ENCODE measurements around the gene GRID2. TPM values are rescaled to one million over a fixed set of nuclear protein-coding genes. Genes with fewer than 3 reads are reported as not detected.

GRID2 gene
- total and polyA plus RNA-seq, 10 of the 15 experiments (the other 5 are each of a cell fraction or from before 2014, with no cell fraction given) = not detected

DNA sequence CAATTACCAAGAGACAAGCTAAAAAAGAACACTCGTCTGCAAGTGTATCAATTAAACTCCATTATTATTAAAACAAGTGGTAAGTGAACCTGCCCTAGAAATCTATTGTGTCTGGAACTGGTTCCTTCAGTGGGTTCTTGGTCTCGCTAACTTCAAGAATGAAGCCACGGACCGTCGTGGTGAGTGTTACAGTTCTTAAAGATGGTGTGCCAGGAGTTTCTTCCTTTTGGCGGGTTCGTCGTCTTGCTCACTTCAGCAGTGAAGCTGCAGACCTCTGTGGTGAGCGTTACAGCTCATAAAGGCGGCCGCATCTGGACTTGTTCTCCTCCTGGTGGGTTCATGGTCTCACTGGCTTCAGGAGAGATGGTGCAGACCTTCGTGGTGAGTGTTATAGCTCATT is 231.8 kb downstream of the GRID2 start (continued):
- TF ChIP-seq BMI1 (IDR thresholded peaks at IDR 0.05; ENCODE audit: borderline replicate concordance) = no peak
- TF ChIP-seq, protein P1, sequence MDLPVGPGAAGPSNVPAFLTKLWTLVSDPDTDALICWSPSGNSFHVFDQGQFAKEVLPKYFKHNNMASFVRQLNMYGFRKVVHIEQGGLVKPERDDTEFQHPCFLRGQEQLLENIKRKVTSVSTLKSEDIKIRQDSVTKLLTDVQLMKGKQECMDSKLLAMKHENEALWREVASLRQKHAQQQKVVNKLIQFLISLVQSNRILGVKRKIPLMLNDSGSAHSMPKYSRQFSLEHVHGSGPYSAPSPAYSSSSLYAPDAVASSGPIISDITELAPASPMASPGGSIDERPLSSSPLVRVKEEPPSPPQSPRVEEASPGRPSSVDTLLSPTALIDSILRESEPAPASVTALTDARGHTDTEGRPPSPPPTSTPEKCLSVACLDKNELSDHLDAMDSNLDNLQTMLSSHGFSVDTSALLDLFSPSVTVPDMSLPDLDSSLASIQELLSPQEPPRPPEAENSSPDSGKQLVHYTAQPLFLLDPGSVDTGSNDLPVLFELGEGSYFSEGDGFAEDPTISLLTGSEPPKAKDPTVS (IDR thresholded peaks at IDR 0.05; ENCODE audit: low read depth, low read length) = no peak
- TF ChIP-seq ETV6 (conservative IDR thresholded peaks at IDR 0.05 in 1 of 2, IDR thresholded peaks at IDR 0.05 in 1 of 2; ENCODE audit: borderline replicate concordance in 1 of 2, low read depth in 1 of 2) = no peak
- TF ChIP-seq NFXL1 (IDR thresholded peaks at IDR 0.05; ENCODE audit: borderline replicate concordance) = no peak
- TF ChIP-seq, protein P2, sequence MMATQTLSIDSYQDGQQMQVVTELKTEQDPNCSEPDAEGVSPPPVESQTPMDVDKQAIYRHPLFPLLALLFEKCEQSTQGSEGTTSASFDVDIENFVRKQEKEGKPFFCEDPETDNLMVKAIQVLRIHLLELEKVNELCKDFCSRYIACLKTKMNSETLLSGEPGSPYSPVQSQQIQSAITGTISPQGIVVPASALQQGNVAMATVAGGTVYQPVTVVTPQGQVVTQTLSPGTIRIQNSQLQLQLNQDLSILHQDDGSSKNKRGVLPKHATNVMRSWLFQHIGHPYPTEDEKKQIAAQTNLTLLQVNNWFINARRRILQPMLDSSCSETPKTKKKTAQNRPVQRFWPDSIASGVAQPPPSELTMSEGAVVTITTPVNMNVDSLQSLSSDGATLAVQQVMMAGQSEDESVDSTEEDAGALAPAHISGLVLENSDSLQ (IDR thresholded peaks at IDR 0.05) = no peak
- TF ChIP-seq, protein P3, sequence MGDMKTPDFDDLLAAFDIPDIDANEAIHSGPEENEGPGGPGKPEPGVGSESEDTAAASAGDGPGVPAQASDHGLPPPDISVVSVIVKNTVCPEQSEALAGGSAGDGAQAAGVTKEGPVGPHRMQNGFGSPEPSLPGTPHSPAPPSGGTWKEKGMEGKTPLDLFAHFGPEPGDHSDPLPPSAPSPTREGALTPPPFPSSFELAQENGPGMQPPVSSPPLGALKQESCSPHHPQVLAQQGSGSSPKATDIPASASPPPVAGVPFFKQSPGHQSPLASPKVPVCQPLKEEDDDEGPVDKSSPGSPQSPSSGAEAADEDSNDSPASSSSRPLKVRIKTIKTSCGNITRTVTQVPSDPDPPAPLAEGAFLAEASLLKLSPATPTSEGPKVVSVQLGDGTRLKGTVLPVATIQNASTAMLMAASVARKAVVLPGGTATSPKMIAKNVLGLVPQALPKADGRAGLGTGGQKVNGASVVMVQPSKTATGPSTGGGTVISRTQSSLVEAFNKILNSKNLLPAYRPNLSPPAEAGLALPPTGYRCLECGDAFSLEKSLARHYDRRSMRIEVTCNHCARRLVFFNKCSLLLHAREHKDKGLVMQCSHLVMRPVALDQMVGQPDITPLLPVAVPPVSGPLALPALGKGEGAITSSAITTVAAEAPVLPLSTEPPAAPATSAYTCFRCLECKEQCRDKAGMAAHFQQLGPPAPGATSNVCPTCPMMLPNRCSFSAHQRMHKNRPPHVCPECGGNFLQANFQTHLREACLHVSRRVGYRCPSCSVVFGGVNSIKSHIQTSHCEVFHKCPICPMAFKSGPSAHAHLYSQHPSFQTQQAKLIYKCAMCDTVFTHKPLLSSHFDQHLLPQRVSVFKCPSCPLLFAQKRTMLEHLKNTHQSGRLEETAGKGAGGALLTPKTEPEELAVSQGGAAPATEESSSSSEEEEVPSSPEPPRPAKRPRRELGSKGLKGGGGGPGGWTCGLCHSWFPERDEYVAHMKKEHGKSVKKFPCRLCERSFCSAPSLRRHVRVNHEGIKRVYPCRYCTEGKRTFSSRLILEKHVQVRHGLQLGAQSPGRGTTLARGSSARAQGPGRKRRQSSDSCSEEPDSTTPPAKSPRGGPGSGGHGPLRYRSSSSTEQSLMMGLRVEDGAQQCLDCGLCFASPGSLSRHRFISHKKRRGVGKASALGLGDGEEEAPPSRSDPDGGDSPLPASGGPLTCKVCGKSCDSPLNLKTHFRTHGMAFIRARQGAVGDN (IDR thresholded peaks at IDR 0.05) = no peak

All from GM12878 (cell line).